ENCODE results near the gene ZFP92. TPM values are rescaled to one million over a fixed set of nuclear protein-coding genes. Genes with fewer than 3 reads are reported as not detected.

The ZFP92 gene
- total RNA-seq, 1 experiment from 2014 or later = not detected

GRCh38 chrX:153455571-153455970, 44.3 kb downstream of the ZFP92 start:
- Histone ChIP-seq H3K79me2 (ENCODE audit: low read length) (no peaks in the 10 kb centered on the region), H3K9ac (ENCODE audit: low read length) (no peak overlapping the region), H3K27ac (ENCODE audit: low read length) (no peak overlapping the region), H3K4me3 (ENCODE audit: low read length) (no peak overlapping the region), H2AFZ (ENCODE audit: low read length) (no peak overlapping the region), H3K4me2 (ENCODE audit: low read depth, low read length, poor library complexity, severe bottlenecking) (no peak overlapping the region), H4K20me1 (ENCODE audit: insufficient read depth, low read depth, low read length) (0 out of 2 replicates have a peak, but pooled peaks cover 1% of the 10 kb centered on the region), H3K9me2 (replicated peaks; ENCODE audit: insufficient read depth, low read length) (no peaks in the 10 kb centered on the region), H3K27me3 (ENCODE audit: low read length) (no peaks in the 10 kb centered on the region), H3K36me3 (ENCODE audit: insufficient read depth, low read length) (no peaks in the 10 kb centered on the region), H3K9me3 (ENCODE audit: low read length) (no peaks in the 10 kb centered on the region), H3K4me1 (ENCODE audit: low read length) (no peaks in the 10 kb centered on the region)
- no peak for DNase-seq

- Histone ChIP-seq H2AFZ (ENCODE audit: low read length) (no peak overlapping the region), H4K20me1 (ENCODE audit: insufficient read depth, low read depth, low read length) (0 out of 2 replicates have a peak, but pooled peaks cover 3% of the 10 kb centered on the region), H3K9me2 (replicated peaks; ENCODE audit: insufficient read depth, low read length) (no peaks in the 10 kb centered on the region), H3K9me3 (ENCODE audit: low read length) (no peaks in the 10 kb centered on the region), H3K27ac (ENCODE audit: low read length) (no peak overlapping the region), H3K4me1 (ENCODE audit: low read length) (no peaks in the 10 kb centered on the region), H3K4me3 (ENCODE audit: low read length) (no peak overlapping the region), H3K4me2 (ENCODE audit: low read depth, low read length, poor library complexity, severe bottlenecking) (no peak overlapping the region), H3K9ac (ENCODE audit: low read length) (no peak overlapping the region), H3K79me2 (ENCODE audit: low read length) (no peaks in the 10 kb centered on the region), H3K27me3 (ENCODE audit: low read length) (no peaks in the 10 kb centered on the region), H3K36me3 (ENCODE audit: insufficient read depth, low read length) (no peaks in the 10 kb centered on the region)
- no peak for DNase-seq
Measured at GRCh38 chrX:153456161-153456560, 44.9 kb downstream of the ZFP92 start.

- H3K4me2 ChIP-seq (ENCODE audit: low read depth, low read length, poor library complexity, severe bottlenecking) = no peak overlapping the region
Measured at GRCh38 chrX:153456704-153457103, 45.4 kb downstream of the ZFP92 start.

GRCh38 chrX:153457136-153457825, 46.0 kb downstream of the ZFP92 start:
- Histone ChIP-seq H3K27me3 (ENCODE audit: low read length) (no peaks in the 10 kb centered on the region), H3K9me3 (ENCODE audit: low read length) (no peaks in the 10 kb centered on the region), H3K27ac (ENCODE audit: low read length) (no peak overlapping the region), H3K9me2 (replicated peaks; ENCODE audit: insufficient read depth, low read length) (no peaks in the 10 kb centered on the region), H4K20me1 (ENCODE audit: insufficient read depth, low read depth, low read length) (0 out of 2 replicates have a peak, but pooled peaks cover 3% of the 10 kb centered on the region), H3K36me3 (ENCODE audit: insufficient read depth, low read length) (no peaks in the 10 kb centered on the region), H3K4me2 (ENCODE audit: low read depth, low read length, poor library complexity, severe bottlenecking) (no peak overlapping the region), H3K9ac (ENCODE audit: low read length) (no peak overlapping the region), H3K79me2 (ENCODE audit: low read length) (no peaks in the 10 kb centered on the region), H3K4me1 (ENCODE audit: low read length) (no peaks in the 10 kb centered on the region), H3K4me3 (ENCODE audit: low read length) (no peak overlapping the region), H2AFZ (ENCODE audit: low read length) (no peak overlapping the region)
- DNase-seq = no peak

More at GRCh38 chrX:153456704-153457103, 45.4 kb downstream of the ZFP92 start:
- H4K20me1 ChIP-seq (ENCODE audit: insufficient read depth, low read depth, low read length) = 0 out of 2 replicates have a peak, but pooled peaks cover 3% of the 10 kb centered on the region
- no peak overlapping the region for H3K4me3 ChIP-seq (ENCODE audit: low read length)
- no peak for DNase-seq
- no peaks in the 10 kb centered on the region for H3K9me2 ChIP-seq (replicated peaks; ENCODE audit: insufficient read depth, low read length)
- no peak overlapping the region for H2AFZ ChIP-seq (ENCODE audit: low read length)
- no peaks in the 10 kb centered on the region for H3K79me2 ChIP-seq (ENCODE audit: low read length)
- no peaks in the 10 kb centered on the region for H3K4me1 ChIP-seq (ENCODE audit: low read length)
- H3K27ac ChIP-seq (ENCODE audit: low read length) = no peak overlapping the region
- no peaks in the 10 kb centered on the region for H3K9me3 ChIP-seq (ENCODE audit: low read length)
- no peaks in the 10 kb centered on the region for H3K27me3 ChIP-seq (ENCODE audit: low read length)
- no peak overlapping the region for H3K9ac ChIP-seq (ENCODE audit: low read length)
- H3K36me3 ChIP-seq (ENCODE audit: insufficient read depth, low read length) = no peaks in the 10 kb centered on the region

- H3K4me3 ChIP-seq (ENCODE audit: low read length) = no peak overlapping the region
- no peak overlapping the region for H3K9ac ChIP-seq (ENCODE audit: low read length)
- DNase-seq = no peak
- H2AFZ ChIP-seq (ENCODE audit: low read length) = no peak overlapping the region
- no peaks in the 10 kb centered on the region for H3K27me3 ChIP-seq (ENCODE audit: low read length)
- no peak overlapping the region for H3K4me2 ChIP-seq (ENCODE audit: low read depth, low read length, poor library complexity, severe bottlenecking)
- no peaks in the 10 kb centered on the region for H3K79me2 ChIP-seq (ENCODE audit: low read length)
- no peaks in the 10 kb centered on the region for H3K4me1 ChIP-seq (ENCODE audit: low read length)
- H3K9me3 ChIP-seq (ENCODE audit: low read length) = no peaks in the 10 kb centered on the region
- no peak overlapping the region for H3K27ac ChIP-seq (ENCODE audit: low read length)
- H3K9me2 ChIP-seq (replicated peaks; ENCODE audit: insufficient read depth, low read length) = no peaks in the 10 kb centered on the region
- no peaks in the 10 kb centered on the region for H3K36me3 ChIP-seq (ENCODE audit: insufficient read depth, low read length)
- 0 out of 2 replicates have a peak, but pooled peaks cover 3% of the 10 kb centered on the region for H4K20me1 ChIP-seq (ENCODE audit: insufficient read depth, low read depth, low read length)
Measured at GRCh38 chrX:153457827-153458466, 46.7 kb downstream of the ZFP92 start.

- H3K9me2 ChIP-seq (replicated peaks; ENCODE audit: insufficient read depth, low read length) = no peaks in the 10 kb centered on the region
- H3K4me2 ChIP-seq (ENCODE audit: low read depth, low read length, poor library complexity, severe bottlenecking) = no peak overlapping the region
- no peaks in the 10 kb centered on the region for H3K9me3 ChIP-seq (ENCODE audit: low read length)
- DNase-seq = no peak
- H2AFZ ChIP-seq (ENCODE audit: low read length) = no peak overlapping the region
- 0 out of 2 replicates have a peak, but pooled peaks cover 3% of the 10 kb centered on the region for H4K20me1 ChIP-seq (ENCODE audit: insufficient read depth, low read depth, low read length)
- no peaks in the 10 kb centered on the region for H3K27me3 ChIP-seq (ENCODE audit: low read length)
- H3K79me2 ChIP-seq (ENCODE audit: low read length) = no peaks in the 10 kb centered on the region
- no peak overlapping the region for H3K4me3 ChIP-seq (ENCODE audit: low read length)
- H3K27ac ChIP-seq (ENCODE audit: low read length) = no peak overlapping the region
- no peaks in the 10 kb centered on the region for H3K36me3 ChIP-seq (ENCODE audit: insufficient read depth, low read length)
- no peak overlapping the region for H3K9ac ChIP-seq (ENCODE audit: low read length)
- H3K4me1 ChIP-seq (ENCODE audit: low read length) = no peaks in the 10 kb centered on the region
Measured at GRCh38 chrX:153458476-153458875, 47.2 kb downstream of the ZFP92 start.

GRCh38 chrX:153459986-153460385, 48.7 kb downstream of the ZFP92 start:
- no peak overlapping the region for H3K4me2 ChIP-seq (ENCODE audit: low read depth, low read length, poor library complexity, severe bottlenecking)
- no peaks in the 10 kb centered on the region for H3K36me3 ChIP-seq (ENCODE audit: insufficient read depth, low read length)
- no peak overlapping the region for H3K27ac ChIP-seq (ENCODE audit: low read length)
- no peaks in the 10 kb centered on the region for H3K9me2 ChIP-seq (replicated peaks; ENCODE audit: insufficient read depth, low read length)
- no peak overlapping the region for H2AFZ ChIP-seq (ENCODE audit: low read length)
- H3K79me2 ChIP-seq (ENCODE audit: low read length) = no peaks in the 10 kb centered on the region
- H3K27me3 ChIP-seq (ENCODE audit: low read length) = no peaks in the 10 kb centered on the region
- H3K4me3 ChIP-seq (ENCODE audit: low read length) = no peak overlapping the region
- no peaks in the 10 kb centered on the region for H3K9me3 ChIP-seq (ENCODE audit: low read length)
- H3K4me1 ChIP-seq (ENCODE audit: low read length) = no peaks in the 10 kb centered on the region
- DNase-seq = no peak
- H3K9ac ChIP-seq (ENCODE audit: low read length) = no peak overlapping the region
- 0 out of 2 replicates have a peak, but pooled peaks cover 10% of the 10 kb centered on the region for H4K20me1 ChIP-seq (ENCODE audit: insufficient read depth, low read depth, low read length)

GRCh38 chrX:153460826-153461225, 49.6 kb downstream of the ZFP92 start:
- H3K36me3 ChIP-seq (ENCODE audit: insufficient read depth, low read length) = no peaks in the 10 kb centered on the region
- H3K9me3 ChIP-seq (ENCODE audit: low read length) = no peaks in the 10 kb centered on the region
- no peak overlapping the region for H3K27ac ChIP-seq (ENCODE audit: low read length)
- H3K4me3 ChIP-seq (ENCODE audit: low read length) = no peak overlapping the region
- 0 out of 2 replicates have a peak, but pooled peaks cover 10% of the 10 kb centered on the region for H4K20me1 ChIP-seq (ENCODE audit: insufficient read depth, low read depth, low read length)
- no peak overlapping the region for H3K9ac ChIP-seq (ENCODE audit: low read length)
- H3K4me1 ChIP-seq (ENCODE audit: low read length) = no peaks in the 10 kb centered on the region
- H3K9me2 ChIP-seq (replicated peaks; ENCODE audit: insufficient read depth, low read length) = no peaks in the 10 kb centered on the region
- no peak overlapping the region for H3K4me2 ChIP-seq (ENCODE audit: low read depth, low read length, poor library complexity, severe bottlenecking)
- H3K27me3 ChIP-seq (ENCODE audit: low read length) = no peaks in the 10 kb centered on the region
- H3K79me2 ChIP-seq (ENCODE audit: low read length) = no peaks in the 10 kb centered on the region
- H2AFZ ChIP-seq (ENCODE audit: low read length) = no peak overlapping the region
- DNase-seq = peak; percentile 86
